T-helper 2 cell treated with Interferon-gamma antibody and Interleukin-4, amounts not matched to agents 5 μg/mL and 100 μg/mL, for 36 hours (primary cell): Measurements from ENCODE around the gene NEK2.
"Not testable (repeated sequence)": the region's sequence is repeated elsewhere in the genome, so short reads cannot be mapped to it uniquely, and the experiment has no call there.

Experiments
- DNase-seq: peaks from one replicate; pipeline ENCODE4 v3.0.0; 2021; ENCODE audit warnings: low spot score
- H3K27ac Mint-ChIP-seq: one replicate; pipeline ENCODE4 v1.8.0; 2021; ENCODE audit warnings: mild to moderate bottlenecking, mixed read lengths
- H3K27me3 Mint-ChIP-seq: one replicate; pipeline ENCODE4 v1.8.0; 2021; ENCODE audit warnings: low read depth, mixed read lengths
- H3K36me3 Mint-ChIP-seq: one replicate; pipeline ENCODE4 v1.8.0; 2021; ENCODE audit warnings: low read depth, mixed read lengths
- H3K4me1 Mint-ChIP-seq: one replicate; pipeline ENCODE4 v1.8.0; 2021; ENCODE audit warnings: low read depth, mixed read lengths
- H3K4me3 Mint-ChIP-seq: one replicate; pipeline ENCODE4 v1.8.0; 2022; ENCODE audit warnings: mild to moderate bottlenecking, moderate library complexity, mixed read lengths
- H3K9me3 Mint-ChIP-seq: one replicate; pipeline ENCODE4 v1.8.0; 2021; ENCODE audit warnings: mixed read lengths

The NEK2 gene

DNA sequence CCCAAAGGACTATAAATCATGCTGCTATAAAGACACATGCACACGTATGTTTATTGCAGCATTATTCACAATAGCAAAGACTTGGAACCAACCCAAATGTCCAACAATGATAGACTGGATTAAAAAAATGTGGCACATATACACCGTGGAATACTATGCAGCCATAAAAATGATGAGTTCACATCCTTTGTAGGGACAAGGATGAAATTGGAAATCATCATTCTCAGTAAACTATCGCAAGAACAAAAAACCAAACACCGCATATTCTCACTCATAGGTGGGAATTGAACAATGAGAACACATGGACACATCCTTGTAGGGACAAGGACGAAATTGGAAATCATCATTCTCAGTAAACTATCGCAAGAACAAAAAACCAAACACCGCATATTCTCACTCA lies 49.6 kb downstream of the NEK2 start:
- not testable (repeated sequence) for H3K27ac Mint-ChIP-seq, H3K4me3 Mint-ChIP-seq, DNase-seq, H3K9me3 Mint-ChIP-seq, H3K36me3 Mint-ChIP-seq
- Mint-ChIP-seq H3K4me1 (peaks cover 22% of the 10 kb centered on the region), H3K27me3 (peaks cover 11% of the 10 kb centered on the region)

GRCh38 chr1:211625040-211625439 lies 50.4 kb downstream of the NEK2 start:
- no peak for DNase-seq
- no peak overlapping the region for H3K27ac Mint-ChIP-seq
- H3K4me3 Mint-ChIP-seq, result no peak overlapping the region

DNA sequence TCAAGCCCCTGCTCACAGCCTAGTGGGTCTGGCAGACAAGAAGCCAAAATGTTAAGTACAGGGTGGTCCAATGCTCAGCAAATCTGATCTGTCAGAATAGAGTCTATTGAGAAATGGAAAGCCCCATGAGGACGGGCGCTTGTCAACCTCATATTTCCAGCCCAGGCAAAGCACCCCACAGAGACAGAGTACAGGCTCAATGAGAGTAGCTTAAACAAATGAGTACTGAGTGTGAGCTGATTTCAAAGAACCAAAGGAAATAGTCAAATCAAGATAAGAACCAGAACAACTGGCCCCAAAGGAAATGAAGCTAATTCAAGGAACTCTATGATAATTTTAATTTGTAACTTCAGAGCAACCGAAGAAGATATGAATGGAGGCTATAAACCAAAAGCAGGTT lies 51.9 kb downstream of the NEK2 start:
- no peak for DNase-seq
- peak overlapping the region; percentile 12 for H3K4me3 Mint-ChIP-seq
- peaks cover 22% of the 10 kb centered on the region for H3K4me1 Mint-ChIP-seq
- peak overlapping the region; percentile 48 for H3K27ac Mint-ChIP-seq
- H3K9me3 Mint-ChIP-seq, result no peaks in the 10 kb centered on the region
- H3K36me3 Mint-ChIP-seq, result peaks cover 2% of the 10 kb centered on the region
- H3K27me3 Mint-ChIP-seq, result peaks cover 5% of the 10 kb centered on the region

More at GRCh38 chr1:211625040-211625439, 50.4 kb downstream of the NEK2 start:
- H3K9me3 Mint-ChIP-seq, result no peaks in the 10 kb centered on the region
- H3K4me1 Mint-ChIP-seq, result peaks cover 22% of the 10 kb centered on the region
- H3K27me3 Mint-ChIP-seq, result peaks cover 11% of the 10 kb centered on the region
- H3K36me3 Mint-ChIP-seq, result peaks cover 2% of the 10 kb centered on the region

- Mint-ChIP-seq H3K27me3 (no peaks in the 10 kb centered on the region), H3K27ac (no peak overlapping the region), H3K4me3 (no peak overlapping the region), H3K36me3 (peaks cover 2% of the 10 kb centered on the region), H3K9me3 (no peaks in the 10 kb centered on the region), H3K4me1 (peaks cover 22% of the 10 kb centered on the region)
- DNase-seq, result no peak
These were observed 53.8 kb downstream of the NEK2 start for GRCh38 chr1:211621447-211622198.

- H3K4me1 Mint-ChIP-seq, result peaks cover 21% of the 10 kb centered on the region
- no peaks in the 10 kb centered on the region for H3K9me3 Mint-ChIP-seq
- no peak overlapping the region for H3K4me3 Mint-ChIP-seq
- peaks cover 2% of the 10 kb centered on the region for H3K36me3 Mint-ChIP-seq
- no peaks in the 10 kb centered on the region for H3K27me3 Mint-ChIP-seq
- no peak overlapping the region for H3K27ac Mint-ChIP-seq
- DNase-seq, result no peak
These were observed 55.3 kb downstream of the NEK2 start for GRCh38 chr1:211620097-211620496.

DNA sequence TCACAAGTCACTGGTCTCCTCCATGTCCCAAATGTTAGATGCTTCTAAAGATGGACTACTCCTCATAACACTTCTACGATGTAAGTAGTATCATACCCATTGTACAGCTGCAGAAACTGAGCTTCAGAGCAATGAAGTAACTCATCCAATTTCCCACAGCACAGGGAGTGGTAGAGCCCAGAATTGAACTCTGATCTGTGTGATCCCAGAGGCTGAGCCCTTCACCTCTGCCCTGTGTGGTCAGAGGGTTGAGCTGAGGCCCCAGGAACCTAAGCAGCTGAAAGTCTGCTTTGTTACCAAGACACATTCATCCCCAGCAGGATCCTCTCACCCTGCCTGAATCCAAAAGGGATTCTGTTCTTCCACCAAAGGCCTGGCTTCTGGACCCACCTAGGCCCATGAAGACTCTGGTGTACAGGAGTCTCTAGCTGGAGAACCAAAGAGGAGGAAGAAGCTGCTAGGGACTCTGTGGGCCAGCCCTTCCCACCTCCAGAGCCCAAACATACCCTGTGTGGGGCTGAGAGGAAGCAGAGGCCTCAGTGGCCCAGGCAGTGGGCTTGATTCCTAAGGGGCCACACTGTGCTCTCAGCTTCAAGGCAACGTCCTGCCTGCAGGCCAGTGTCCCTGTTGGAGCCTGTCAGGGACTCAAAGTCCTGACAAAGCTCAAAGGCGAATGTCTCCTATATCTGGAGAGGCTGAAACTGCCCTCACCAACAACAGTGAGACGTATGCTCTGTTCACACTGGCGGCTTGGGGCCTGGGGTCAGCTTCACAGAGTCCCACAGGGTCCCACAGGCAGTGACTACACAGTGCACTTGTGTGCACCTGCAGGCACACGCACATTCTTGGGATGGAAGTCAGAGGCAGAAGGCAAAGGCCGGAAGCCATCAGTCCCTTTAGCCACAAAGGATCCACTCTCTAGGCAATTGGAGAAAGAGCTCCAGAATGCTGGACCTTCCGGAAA lies 56.1 kb downstream of the NEK2 start:
- Mint-ChIP-seq H3K27me3 (no peaks in the 10 kb centered on the region), H3K4me3 (no peak overlapping the region), H3K36me3 (peaks cover 2% of the 10 kb centered on the region), H3K27ac (no peak overlapping the region), H3K4me1 (peaks cover 19% of the 10 kb centered on the region), H3K9me3 (no peaks in the 10 kb centered on the region)
- no peak for DNase-seq

GRCh38 chr1:211616965-211617297 lies 58.5 kb downstream of the NEK2 start:
- Mint-ChIP-seq H3K27me3 (no peaks in the 10 kb centered on the region), H3K9me3 (no peaks in the 10 kb centered on the region), H3K4me1 (peaks cover 10% of the 10 kb centered on the region), H3K27ac (no peak overlapping the region), H3K36me3 (no peaks in the 10 kb centered on the region), H3K4me3 (no peak overlapping the region)
- DNase-seq, result no peak

DNA sequence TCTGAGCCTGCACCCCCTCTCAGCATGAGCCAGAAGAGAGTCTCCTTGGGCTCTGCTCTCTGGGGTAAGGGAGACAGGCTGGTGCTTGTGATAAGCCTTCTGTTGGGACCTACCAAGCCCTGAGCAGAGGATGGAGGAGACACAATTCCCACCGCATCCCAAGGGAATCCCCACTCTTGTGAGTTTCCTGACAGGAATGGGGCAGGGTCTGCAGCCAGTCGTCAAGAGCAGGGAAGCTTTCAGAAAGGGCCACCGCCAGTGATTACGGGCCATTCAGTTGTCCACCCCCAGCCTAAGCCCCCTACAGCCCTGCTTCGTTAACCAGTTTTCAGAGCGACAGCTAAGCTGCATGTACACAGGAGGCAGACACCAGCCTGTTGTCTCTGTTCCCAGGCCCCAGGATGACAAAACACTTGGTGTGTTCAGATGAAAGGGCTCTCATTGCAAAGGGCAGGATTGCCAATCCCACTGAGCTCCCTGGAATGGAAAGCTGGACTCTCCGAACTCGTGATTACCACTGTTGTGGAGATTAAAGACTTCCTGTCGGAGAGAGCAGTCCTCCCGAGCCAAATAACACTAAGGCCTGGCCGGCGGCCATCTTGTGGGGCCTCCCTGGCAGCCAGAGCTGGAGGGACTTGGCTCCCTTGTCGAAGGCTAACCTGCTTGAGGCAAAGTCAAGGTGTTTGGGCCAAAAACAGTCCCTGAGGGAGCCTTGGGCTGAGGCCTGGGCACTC lies 59.0 kb downstream of the NEK2 start:
- no peaks in the 10 kb centered on the region for H3K36me3 Mint-ChIP-seq
- DNase-seq, result no peak
- no peak overlapping the region for H3K27ac Mint-ChIP-seq
- H3K4me3 Mint-ChIP-seq, result no peak overlapping the region
- H3K27me3 Mint-ChIP-seq, result no peaks in the 10 kb centered on the region
- H3K9me3 Mint-ChIP-seq, result no peaks in the 10 kb centered on the region
- peaks cover 10% of the 10 kb centered on the region for H3K4me1 Mint-ChIP-seq

GRCh38 chr1:211614615-211615014 lies 60.8 kb downstream of the NEK2 start:
- Mint-ChIP-seq H3K27ac (no peak overlapping the region), H3K27me3 (no peaks in the 10 kb centered on the region)
- DNase-seq, result no peak

GRCh38 chr1:211613951-211614350 lies 61.5 kb downstream of the NEK2 start:
- peaks cover 10% of the 10 kb centered on the region for H3K4me1 Mint-ChIP-seq
- no peaks in the 10 kb centered on the region for H3K9me3 Mint-ChIP-seq
- no peaks in the 10 kb centered on the region for H3K27me3 Mint-ChIP-seq
- DNase-seq, result no peak
- H3K27ac Mint-ChIP-seq, result no peak overlapping the region
- H3K36me3 Mint-ChIP-seq, result no peaks in the 10 kb centered on the region
- H3K4me3 Mint-ChIP-seq, result no peak overlapping the region

More at GRCh38 chr1:211614615-211615014, 60.8 kb downstream of the NEK2 start:
- H3K9me3 Mint-ChIP-seq, result no peaks in the 10 kb centered on the region
- no peaks in the 10 kb centered on the region for H3K36me3 Mint-ChIP-seq
- H3K4me3 Mint-ChIP-seq, result no peak overlapping the region
- H3K4me1 Mint-ChIP-seq, result peaks cover 10% of the 10 kb centered on the region

DNA sequence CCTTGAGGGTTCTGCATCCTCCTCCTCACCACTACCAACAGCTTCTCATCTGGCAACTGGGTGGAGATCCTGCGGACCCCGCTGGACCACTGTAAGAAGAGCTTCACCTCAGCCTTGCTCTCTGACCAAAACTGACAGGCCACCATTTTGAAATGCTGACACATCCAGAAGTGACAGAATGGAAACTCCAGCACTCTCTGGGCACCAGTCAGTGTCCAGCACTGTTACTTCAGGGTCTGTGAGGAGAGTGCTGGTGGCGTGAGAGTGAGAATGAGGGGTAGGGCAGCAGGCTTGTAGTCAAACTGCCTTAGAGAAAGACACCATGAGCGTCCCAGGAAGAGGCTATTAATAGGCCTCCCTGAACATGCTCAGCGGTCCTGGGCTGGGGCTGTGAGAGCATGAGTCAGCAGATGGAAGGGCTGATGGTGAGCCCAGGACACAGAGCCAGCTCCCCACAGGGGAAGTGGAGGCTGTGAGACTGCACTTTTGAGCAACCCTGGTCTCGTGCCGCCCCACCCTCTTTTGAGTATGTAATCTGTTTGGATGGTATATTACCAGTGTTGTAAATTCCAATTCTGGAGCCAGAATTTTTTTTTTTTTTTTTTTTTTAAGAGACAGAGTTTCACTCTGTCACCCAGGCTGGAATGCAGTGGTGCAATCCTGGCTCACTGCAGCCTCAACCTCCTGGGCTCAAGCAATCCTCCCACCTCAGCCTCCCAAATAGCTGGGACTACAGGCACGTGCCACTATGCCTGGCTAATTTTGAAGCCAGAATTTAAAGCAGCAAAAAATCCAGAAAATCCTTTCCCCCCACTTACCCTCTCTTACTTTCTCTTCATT lies 62.1 kb downstream of the NEK2 start:
- no peaks in the 10 kb centered on the region for H3K36me3 Mint-ChIP-seq
- no peak overlapping the region for H3K4me3 Mint-ChIP-seq
- H3K9me3 Mint-ChIP-seq, result no peaks in the 10 kb centered on the region
- no peak for DNase-seq
- H3K27ac Mint-ChIP-seq, result no peak overlapping the region
- no peaks in the 10 kb centered on the region for H3K27me3 Mint-ChIP-seq
- peaks cover 10% of the 10 kb centered on the region for H3K4me1 Mint-ChIP-seq

- no peak overlapping the region for H3K4me3 Mint-ChIP-seq
- DNase-seq, result no peak
- H3K4me1 Mint-ChIP-seq, result peaks cover 13% of the 10 kb centered on the region
- H3K36me3 Mint-ChIP-seq, result peaks cover 2% of the 10 kb centered on the region
- H3K27me3 Mint-ChIP-seq, result no peaks in the 10 kb centered on the region
- no peak overlapping the region for H3K27ac Mint-ChIP-seq
- H3K9me3 Mint-ChIP-seq, result no peaks in the 10 kb centered on the region
These were observed 62.7 kb downstream of the NEK2 start for GRCh38 chr1:211612786-211613107.
